GM10847 (cell line): ENCODE results near the gene ZNF358.

Experiments used
- POLR2A ChIP-seq: IDR thresholded peaks from 2 replicates; pipeline ENCODE4 v1.6.1; 2011; ENCODE audit not compliant: insufficient read length; ENCODE audit errors: extremely low read depth

ZNF358 gene

GRCh38 chr19:7515645-7516151 is at the start of gene ZNF358:
ZNF358 (plus strand) TSS chr19:7516103; CDS start chr19:7519243, 3,140 bp downstream.
- no peak for TF ChIP-seq POLR2A

- TF ChIP-seq POLR2A: no peak
Measured at GRCh38 chr19:7467009-7467989, 48.6 kb upstream of the ZNF358 start.

- no peak for TF ChIP-seq POLR2A
Measured at GRCh38 chr19:7468840-7469239, 47.1 kb upstream of the ZNF358 start.

- TF ChIP-seq POLR2A: no peak
Measured at GRCh38 chr19:7469669-7470285, 46.1 kb upstream of the ZNF358 start.

GRCh38 chr19:7470540-7471305 is 45.2 kb upstream of the ZNF358 start:
- TF ChIP-seq POLR2A: no peak

- no peak for TF ChIP-seq POLR2A
Measured at GRCh38 chr19:7471696-7472615, 43.9 kb upstream of the ZNF358 start.

- TF ChIP-seq POLR2A: no peak
Measured at GRCh38 chr19:7475665-7476064, 40.2 kb upstream of the ZNF358 start.

GRCh38 chr19:7476241-7476640 is 39.7 kb upstream of the ZNF358 start:
- TF ChIP-seq POLR2A: no peak

- TF ChIP-seq POLR2A: no peak
Measured at GRCh38 chr19:7476777-7477494, 39.0 kb upstream of the ZNF358 start.

- no peak for TF ChIP-seq POLR2A
Measured at GRCh38 chr19:7477758-7478157, 38.1 kb upstream of the ZNF358 start.

- no peak for TF ChIP-seq POLR2A
Measured at GRCh38 chr19:7478173-7478842, 37.6 kb upstream of the ZNF358 start.

- TF ChIP-seq POLR2A: no peak
Measured at GRCh38 chr19:7478843-7479227, 37.1 kb upstream of the ZNF358 start.
